Stimulated activated CD4-positive, alpha-beta T cell treated with anti-CD3 and anti-CD28 coated beads, Interleukin-15, amount 100 ng/mL, for 1 hour (primary cell): ENCODE measurements around the gene NPHP1.
"Not testable (repeated sequence)": the region's sequence is repeated elsewhere in the genome, so short reads cannot be mapped to it uniquely, and the experiment has no call there.

Source experiments
- DNase-seq, 2 donors: peaks; one replicate each; pipeline ENCODE4 v3.0.0-alpha.2; 2020; ENCODE audit warnings: low read depth in 1 of 2, low spot score in 1 of 2

The NPHP1 gene

GRCh38 chr2:110198016-110198415 lies 6.8 kb downstream of the NPHP1 start:
- no peak for DNase-seq

GRCh38 chr2:110197452-110197851 lies 7.4 kb downstream of the NPHP1 start:
- no peak for DNase-seq

- not testable (repeated sequence) for DNase-seq
Measured at GRCh38 chr2:110190169-110190568, 14.6 kb downstream of the NPHP1 start.

- DNase-seq: no peak
Measured at GRCh38 chr2:110182449-110182848, 22.4 kb downstream of the NPHP1 start.

- DNase-seq: no peak
Measured at GRCh38 chr2:110180036-110180435, 24.8 kb downstream of the NPHP1 start.

- no peak for DNase-seq
Measured at GRCh38 chr2:110173523-110173922, 31.3 kb downstream of the NPHP1 start.

GRCh38 chr2:110172506-110172905 lies 32.3 kb downstream of the NPHP1 start:
- no peak for DNase-seq

GRCh38 chr2:110170102-110170501 lies 34.7 kb downstream of the NPHP1 start:
- no peak for DNase-seq

- no peak for DNase-seq
Measured at GRCh38 chr2:110167326-110168000, 37.4 kb downstream of the NPHP1 start.

GRCh38 chr2:110166266-110166665 lies 38.5 kb downstream of the NPHP1 start:
- DNase-seq: no peak

GRCh38 chr2:110157153-110157793 lies 47.5 kb downstream of the NPHP1 start:
- no peak for DNase-seq

GRCh38 chr2:110154828-110155227 lies 50.0 kb downstream of the NPHP1 start:
- not testable (repeated sequence) for DNase-seq

- not testable (repeated sequence) for DNase-seq
Measured at GRCh38 chr2:110154188-110154587, 50.6 kb downstream of the NPHP1 start.

GRCh38 chr2:110153416-110153815 lies 51.4 kb downstream of the NPHP1 start:
- DNase-seq: no peak

- no peak for DNase-seq
Measured at GRCh38 chr2:110152943-110153342, 51.9 kb downstream of the NPHP1 start.

- DNase-seq: no peak
Measured at GRCh38 chr2:110149330-110150220, 55.2 kb downstream of the NPHP1 start.

- no peak for DNase-seq
Measured at GRCh38 chr2:110146945-110147332, 57.9 kb downstream of the NPHP1 start.

GRCh38 chr2:110146183-110146944 lies 58.4 kb downstream of the NPHP1 start:
- DNase-seq: no peak

GRCh38 chr2:110143982-110144381 lies 60.8 kb downstream of the NPHP1 start:
- DNase-seq: no peak

- no peak for DNase-seq
Measured at GRCh38 chr2:110140401-110140800, 64.4 kb downstream of the NPHP1 start.

- no peak for DNase-seq
Measured at GRCh38 chr2:110134025-110134424, 70.8 kb downstream of the NPHP1 start.
